ENCODE data around the gene VPS37C. TPM values are rescaled to one million over a fixed set of nuclear protein-coding genes. Genes with fewer than 3 reads are reported as not detected.

VPS37C gene
- total and polyA plus RNA-seq, 9 of the 15 experiments (the other 6 are each of a cell fraction or from before 2014, with no cell fraction given), result 0.62 to 29.8 (median 11.5) TPM

GRCh38 chr11:61119055-61119454, 42.2 kb downstream of the VPS37C start:
- no peak for TF ChIP-seq YY1 (IDR thresholded peaks at IDR 0.05; ENCODE audit: borderline replicate concordance in 1 of 3, control insufficient read depth in 1 of 3, extremely low read depth in 1 of 3, insufficient read depth in 3 of 3, insufficient read length in 1 of 3, insufficient replicate concordance in 2 of 3, low read depth in 1 of 3, low read length in 2 of 3)
- TF ChIP-seq, protein P1, sequence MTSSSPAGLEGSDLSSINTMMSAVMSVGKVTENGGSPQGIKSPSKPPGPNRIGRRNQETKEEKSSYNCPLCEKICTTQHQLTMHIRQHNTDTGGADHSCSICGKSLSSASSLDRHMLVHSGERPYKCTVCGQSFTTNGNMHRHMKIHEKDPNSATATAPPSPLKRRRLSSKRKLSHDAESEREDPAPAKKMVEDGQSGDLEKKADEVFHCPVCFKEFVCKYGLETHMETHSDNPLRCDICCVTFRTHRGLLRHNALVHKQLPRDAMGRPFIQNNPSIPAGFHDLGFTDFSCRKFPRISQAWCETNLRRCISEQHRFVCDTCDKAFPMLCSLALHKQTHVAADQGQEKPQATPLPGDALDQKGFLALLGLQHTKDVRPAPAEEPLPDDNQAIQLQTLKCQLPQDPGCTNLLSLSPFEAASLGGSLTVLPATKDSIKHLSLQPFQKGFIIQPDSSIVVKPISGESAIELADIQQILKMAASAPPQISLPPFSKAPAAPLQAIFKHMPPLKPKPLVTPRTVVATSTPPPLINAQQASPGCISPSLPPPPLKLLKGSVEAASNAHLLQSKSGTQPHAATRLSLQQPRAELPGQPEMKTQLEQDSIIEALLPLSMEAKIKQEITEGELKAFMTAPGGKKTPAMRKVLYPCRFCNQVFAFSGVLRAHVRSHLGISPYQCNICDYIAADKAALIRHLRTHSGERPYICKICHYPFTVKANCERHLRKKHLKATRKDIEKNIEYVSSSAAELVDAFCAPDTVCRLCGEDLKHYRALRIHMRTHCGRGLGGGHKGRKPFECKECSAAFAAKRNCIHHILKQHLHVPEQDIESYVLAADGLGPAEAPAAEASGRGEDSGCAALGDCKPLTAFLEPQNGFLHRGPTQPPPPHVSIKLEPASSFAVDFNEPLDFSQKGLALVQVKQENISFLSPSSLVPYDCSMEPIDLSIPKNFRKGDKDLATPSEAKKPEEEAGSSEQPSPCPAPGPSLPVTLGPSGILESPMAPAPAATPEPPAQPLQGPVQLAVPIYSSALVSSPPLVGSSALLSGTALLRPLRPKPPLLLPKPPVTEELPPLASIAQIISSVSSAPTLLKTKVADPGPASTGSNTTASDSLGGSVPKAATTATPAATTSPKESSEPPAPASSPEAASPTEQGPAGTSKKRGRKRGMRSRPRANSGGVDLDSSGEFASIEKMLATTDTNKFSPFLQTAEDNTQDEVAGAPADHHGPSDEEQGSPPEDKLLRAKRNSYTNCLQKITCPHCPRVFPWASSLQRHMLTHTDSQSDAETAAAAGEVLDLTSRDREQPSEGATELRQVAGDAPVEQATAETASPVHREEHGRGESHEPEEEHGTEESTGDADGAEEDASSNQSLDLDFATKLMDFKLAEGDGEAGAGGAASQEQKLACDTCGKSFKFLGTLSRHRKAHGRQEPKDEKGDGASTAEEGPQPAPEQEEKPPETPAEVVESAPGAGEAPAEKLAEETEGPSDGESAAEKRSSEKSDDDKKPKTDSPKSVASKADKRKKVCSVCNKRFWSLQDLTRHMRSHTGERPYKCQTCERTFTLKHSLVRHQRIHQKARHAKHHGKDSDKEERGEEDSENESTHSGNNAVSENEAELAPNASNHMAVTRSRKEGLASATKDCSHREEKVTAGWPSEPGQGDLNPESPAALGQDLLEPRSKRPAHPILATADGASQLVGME (CRISPR knock-in tag; IDR thresholded peaks at IDR 0.05), result no peak
- no peak for TF ChIP-seq ZBED1 (IDR thresholded peaks at IDR 0.05)
- no peak for TF ChIP-seq SRSF1 (IDR thresholded peaks at IDR 0.05; ENCODE audit: low read depth, low read length)
- TF ChIP-seq, protein P2, sequence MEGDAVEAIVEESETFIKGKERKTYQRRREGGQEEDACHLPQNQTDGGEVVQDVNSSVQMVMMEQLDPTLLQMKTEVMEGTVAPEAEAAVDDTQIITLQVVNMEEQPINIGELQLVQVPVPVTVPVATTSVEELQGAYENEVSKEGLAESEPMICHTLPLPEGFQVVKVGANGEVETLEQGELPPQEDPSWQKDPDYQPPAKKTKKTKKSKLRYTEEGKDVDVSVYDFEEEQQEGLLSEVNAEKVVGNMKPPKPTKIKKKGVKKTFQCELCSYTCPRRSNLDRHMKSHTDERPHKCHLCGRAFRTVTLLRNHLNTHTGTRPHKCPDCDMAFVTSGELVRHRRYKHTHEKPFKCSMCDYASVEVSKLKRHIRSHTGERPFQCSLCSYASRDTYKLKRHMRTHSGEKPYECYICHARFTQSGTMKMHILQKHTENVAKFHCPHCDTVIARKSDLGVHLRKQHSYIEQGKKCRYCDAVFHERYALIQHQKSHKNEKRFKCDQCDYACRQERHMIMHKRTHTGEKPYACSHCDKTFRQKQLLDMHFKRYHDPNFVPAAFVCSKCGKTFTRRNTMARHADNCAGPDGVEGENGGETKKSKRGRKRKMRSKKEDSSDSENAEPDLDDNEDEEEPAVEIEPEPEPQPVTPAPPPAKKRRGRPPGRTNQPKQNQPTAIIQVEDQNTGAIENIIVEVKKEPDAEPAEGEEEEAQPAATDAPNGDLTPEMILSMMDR (IDR thresholded peaks at IDR 0.05 in 2 of 3, conservative IDR thresholded peaks at IDR 0.05 in 1 of 3; ENCODE audit: insufficient read depth in 2 of 3, low read depth in 1 of 3, low read length in 3 of 3), result peak in 1 of 3 experiments; percentile 7; a peak in 1 of 6 replicates
- no peak for TF ChIP-seq CHCHD3 (CRISPR knock-in tag; IDR thresholded peaks at IDR 0.05)
- TF ChIP-seq, protein P3, sequence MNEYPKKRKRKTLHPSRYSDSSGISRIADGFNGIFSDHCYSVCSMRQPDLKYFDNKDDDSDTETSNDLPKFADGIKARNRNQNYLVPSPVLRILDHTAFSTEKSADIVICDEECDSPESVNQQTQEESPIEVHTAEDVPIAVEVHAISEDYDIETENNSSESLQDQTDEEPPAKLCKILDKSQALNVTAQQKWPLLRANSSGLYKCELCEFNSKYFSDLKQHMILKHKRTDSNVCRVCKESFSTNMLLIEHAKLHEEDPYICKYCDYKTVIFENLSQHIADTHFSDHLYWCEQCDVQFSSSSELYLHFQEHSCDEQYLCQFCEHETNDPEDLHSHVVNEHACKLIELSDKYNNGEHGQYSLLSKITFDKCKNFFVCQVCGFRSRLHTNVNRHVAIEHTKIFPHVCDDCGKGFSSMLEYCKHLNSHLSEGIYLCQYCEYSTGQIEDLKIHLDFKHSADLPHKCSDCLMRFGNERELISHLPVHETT (CRISPR knock-in tag; conservative IDR thresholded peaks at IDR 0.05 in 1 of 2, IDR thresholded peaks at IDR 0.05 in 1 of 2), result no peak
- TF ChIP-seq, protein P4, sequence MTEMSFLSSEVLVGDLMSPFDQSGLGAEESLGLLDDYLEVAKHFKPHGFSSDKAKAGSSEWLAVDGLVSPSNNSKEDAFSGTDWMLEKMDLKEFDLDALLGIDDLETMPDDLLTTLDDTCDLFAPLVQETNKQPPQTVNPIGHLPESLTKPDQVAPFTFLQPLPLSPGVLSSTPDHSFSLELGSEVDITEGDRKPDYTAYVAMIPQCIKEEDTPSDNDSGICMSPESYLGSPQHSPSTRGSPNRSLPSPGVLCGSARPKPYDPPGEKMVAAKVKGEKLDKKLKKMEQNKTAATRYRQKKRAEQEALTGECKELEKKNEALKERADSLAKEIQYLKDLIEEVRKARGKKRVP (CRISPR knock-in tag; IDR thresholded peaks at IDR 0.05), result no peak
- TF ChIP-seq GABPB1 (CRISPR knock-in tag; IDR thresholded peaks at IDR 0.05), result no peak
- Histone ChIP-seq H3K27ac (ENCODE audit: extremely low read depth, low read depth, low read length) (no peak overlapping the region), H3K36me3 (ENCODE audit: control insufficient read depth, insufficient read depth, low read length) (no peaks in the 10 kb centered on the region), H3K4me1 (replicated peaks in 1 of 2; ENCODE audit: control insufficient read depth in 2 of 2, insufficient read depth in 2 of 2, low read length in 2 of 2) (peaks cover 9 to 11% of the 10 kb centered on the region in 2 experiments; a peak in 4 of 5 replicates), H3K4me2 (ENCODE audit: insufficient read depth, low read length) (no peak overlapping the region), H3K79me2 (ENCODE audit: control insufficient read depth, insufficient read depth, low read length) (no peaks in the 10 kb centered on the region), H3K9me1 (ENCODE audit: control insufficient read depth, insufficient read depth, low read length) (peaks cover 4% of the 10 kb centered on the region), H3K9ac (ENCODE audit: insufficient read depth in 1 of 2, low read depth in 2 of 2, low read length in 2 of 2) (no peak overlapping the region), H2AFZ (ENCODE audit: low read depth, low read length) (no peak overlapping the region), H3K27me3 (ENCODE audit: control insufficient read depth in 2 of 2, insufficient read depth in 2 of 2, low read length in 2 of 2) (peaks cover 20 to 57% of the 10 kb centered on the region in 2 experiments; a peak in 4 of 5 replicates), H3K4me3 (no peak overlapping the region), H4K20me1 (replicated peaks; ENCODE audit: control insufficient read depth, insufficient read depth, low read length) (peaks cover 23% of the 10 kb centered on the region), H3K9me3 (replicated peaks; ENCODE audit: control insufficient read depth, insufficient read depth, low read depth, low read length) (no peaks in the 10 kb centered on the region)
- intact Hi-C loops (cut with micrococcal nuclease), result no loop called here
- FAIRE-seq (no peak), DNase-seq (ENCODE audit: extremely low read depth in 1 of 4, low spot score in 3 of 4) (no peak), ATAC-seq (0 out of 3 replicates have a peak, but pooled peaks have one; percentile 13)
- 9% methylated on average over 9 of the region's 9 CpGs for WGBS (ENCODE audit: insufficient coverage, low coverage, missing lambda C conversion rate)
- BruUV-seq (replicated peaks), result no TSS peak
- in situ Hi-C loops (cut with MboI), result no loop called here
- POLR2A ChIA-PET, result no interaction called here
- CTCF ChIA-PET (ENCODE audit: low intra/inter-chr PET ratio), result no interaction called here
